K562 (cell line): ENCODE data around the gene CBX3. TPM values are rescaled to one million over a fixed set of nuclear protein-coding genes. Genes with fewer than 3 reads are reported as not detected.

Experiments used
- ATAC-seq: fragments of 200-7000 bp; cut with Tn5 transposase; 3 replicates; pipeline ENCODE4 v1.9.1; 2020; ENCODE audit warnings: moderate library complexity
- BruUV-seq: library from RNA; stranded (reverse); fragments of 400-500 nt; replicated peaks from 2 replicates; lab custom pipeline; 2021; lab: Mats Ljungman, UMichigan
- CTCF ChIA-PET: fragments of 300-600 bp; formaldehyde crosslinking; extraction: SDS; loops from one replicate; lab custom pipeline; 2021; ENCODE audit warnings: low intra/inter-chr PET ratio; lab: Yijun Ruan, JAX
- POLR2A ChIA-PET: fragments of 300-600, 350-650 bp; sonication (Branson Sonifier 250); formaldehyde crosslinking; extraction: SDS; loops from one replicate; lab custom pipeline; 2021; ENCODE audit warnings: antibody characterized with exemption, inconsistent platforms; lab: Yijun Ruan, JAX
- DNase-seq, 4 experiments: peaks; one replicate each; pipeline versions ENCODE4 v3.0.0 to v3.0.0-alpha.2; 2011 to 2018; ENCODE audit warnings: low spot score in 3 of 4, mixed read lengths in 3 of 4; ENCODE audit errors: extremely low read depth in 1 of 4
- FAIRE-seq: peaks from 2 replicates; lab custom pipeline; 2011; peaks lifted over from hg19 to GRCh38; lab: Jason Lieb, UNC
- H2AFZ ChIP-seq: 2 replicates; pipeline ENCODE4 v1.6.0; 2011; ENCODE audit warnings: low read depth, low read length, control low read depth, inconsistent platforms
- H3K27ac ChIP-seq: fragments of 200-600 bp; 3 replicates; pipeline ENCODE4 v1.8.0; 2011; ENCODE audit warnings: low read depth, mild to moderate bottlenecking, control low read depth, inconsistent platforms, low read length, moderate library complexity, mixed read lengths; ENCODE audit errors: extremely low read depth
- H3K27me3 ChIP-seq, 2 experiments: fragments of 300-600 bp in 1 of 2; 2 replicates in 1 of 2; 3 replicates in 1 of 2; pipeline versions ENCODE4 v1.6.0 to v1.8.0; 2011; ENCODE audit warnings: inconsistent platforms in 2 of 2, low read length in 2 of 2, mild to moderate bottlenecking in 1 of 2, mixed read lengths in 1 of 2, moderate library complexity in 1 of 2; ENCODE audit not compliant: control insufficient read depth in 2 of 2, insufficient read depth in 2 of 2
- H3K36me3 ChIP-seq: fragments of 300-600 bp; 3 replicates; pipeline ENCODE4 v1.8.0; 2011; ENCODE audit warnings: mild to moderate bottlenecking, low read length, inconsistent platforms; ENCODE audit not compliant: control insufficient read depth, insufficient read depth
- H3K4me1 ChIP-seq, 2 experiments: fragments of 200-600 bp in 1 of 2; replicated peaks in 1 of 2; 2 replicates in 1 of 2; 3 replicates in 1 of 2; pipeline versions ENCODE4 v1.5.1 to v1.8.0; 2011; ENCODE audit warnings: inconsistent platforms in 2 of 2, low read length in 2 of 2, mild to moderate bottlenecking in 1 of 2, mixed read lengths in 1 of 2, moderate library complexity in 1 of 2; ENCODE audit not compliant: control insufficient read depth in 2 of 2, insufficient read depth in 2 of 2
- H3K4me2 ChIP-seq: 2 replicates; pipeline ENCODE4 v1.6.1; 2011; ENCODE audit warnings: low read length, control low read depth, inconsistent platforms, mixed read lengths; ENCODE audit not compliant: insufficient read depth
- H3K4me3 ChIP-seq: fragments of 200-600 bp; sonication (generic), shearing (Covaris generic); 2 replicates; pipeline ENCODE4 v1.5.1; 2016; ENCODE audit warnings: control low read depth, inconsistent platforms
- H3K79me2 ChIP-seq: fragments of 200-600 bp; 3 replicates; pipeline ENCODE4 v1.8.0; 2011; ENCODE audit warnings: low read length, inconsistent platforms; ENCODE audit not compliant: control insufficient read depth, insufficient read depth
- H3K9ac ChIP-seq, 2 experiments: 2 replicates each; pipeline versions ENCODE4 v1.6.0 to v1.6.1; 2011; ENCODE audit warnings: low read depth in 2 of 2, low read length in 2 of 2, control low read depth in 1 of 2, inconsistent platforms in 1 of 2, mild to moderate bottlenecking in 1 of 2, mixed read lengths in 1 of 2; ENCODE audit not compliant: insufficient read depth in 1 of 2
- H3K9me1 ChIP-seq: one replicate; pipeline ENCODE4 v1.6.0; 2011; ENCODE audit warnings: inconsistent platforms, mild to moderate bottlenecking, low read length, moderate library complexity; ENCODE audit not compliant: control insufficient read depth, insufficient read depth
- H3K9me3 ChIP-seq: replicated peaks from 2 replicates; pipeline ENCODE4 v1.5.1; 2011; ENCODE audit warnings: low read depth, low read length, inconsistent platforms; ENCODE audit not compliant: control insufficient read depth, insufficient read depth
- H4K20me1 ChIP-seq: replicated peaks from 2 replicates; pipeline ENCODE4 v1.6.1; 2011; ENCODE audit warnings: low read length, inconsistent platforms, mixed read lengths; ENCODE audit not compliant: control insufficient read depth, insufficient read depth
- CAMTA2 ChIP-seq: fragments of 250-450 bp; sonication (Bioruptor Pico); conservative IDR thresholded peaks from 2 replicates; pipeline ENCODE4 v1.5.1; 2022
- CCNT2 ChIP-seq: IDR thresholded peaks from 2 replicates; pipeline ENCODE4 v1.6.1; 2011; ENCODE audit warnings: borderline replicate concordance, low read depth, mild to moderate bottlenecking, moderate library complexity, mixed read lengths, low read length; ENCODE audit not compliant: insufficient read length; ENCODE audit errors: extremely low read depth
- E2F4 ChIP-seq: sonication (generic); formaldehyde crosslinking; IDR thresholded peaks from 2 replicates; pipeline ENCODE4 v1.8.0; 2022; ENCODE audit warnings: mild to moderate bottlenecking, low read depth, missing genetic modification reagents
- ELF2 ChIP-seq: fragments of 250-450 bp; sonication (Bioruptor Pico); IDR thresholded peaks from 2 replicates; pipeline ENCODE4 v1.5.0; 2021; ENCODE audit warnings: mild to moderate bottlenecking
- HEY1 ChIP-seq: fragments of 250-450 bp; sonication (Bioruptor Pico); IDR thresholded peaks from 2 replicates; pipeline ENCODE4 v1.5.0; 2020; ENCODE audit warnings: mild to moderate bottlenecking, moderate library complexity, borderline replicate concordance
- MLX ChIP-seq, 2 experiments: fragments of 450-650 bp in 1 of 2; sonication (generic) in 1 of 2; formaldehyde crosslinking; conservative IDR thresholded peaks; 2 replicates each; pipeline versions ENCODE4 v1.4.0 to v1.8.1; 2020 to 2022; ENCODE audit warnings: mild to moderate bottlenecking in 1 of 2, missing genetic modification reagents in 1 of 2
- PHTF2 ChIP-seq: fragments of 250-450 bp; sonication (Bioruptor Pico); IDR thresholded peaks from 2 replicates; pipeline ENCODE4 v1.5.0; 2021; ENCODE audit warnings: mild to moderate bottlenecking
- POLR2A ChIP-seq: fragments of 450-650 bp; conservative IDR thresholded peaks from 2 replicates; pipeline ENCODE4 v1.6.1; 2016
- PYGO2 ChIP-seq: fragments of 450-650 bp; IDR thresholded peaks from 2 replicates; pipeline ENCODE4 v1.6.1; 2016; ENCODE audit warnings: mild to moderate bottlenecking, missing genetic modification characterization, moderate library complexity, missing compliant biosample characterization
- RAD21 ChIP-seq, 2 experiments: fragments of 250-450 bp in 1 of 2; fragments of 450-650 bp in 1 of 2; sonication (Bioruptor Pico) in 1 of 2; formaldehyde crosslinking in 1 of 2; IDR thresholded peaks in 1 of 2; conservative IDR thresholded peaks in 1 of 2; 2 replicates each; pipeline versions ENCODE4 v1.4.0 to v1.8.0; 2020 to 2022; ENCODE audit warnings: mild to moderate bottlenecking in 2 of 2, moderate library complexity in 1 of 2
- SIN3A ChIP-seq, 2 experiments: fragments of 150-350 bp in 1 of 2; IDR thresholded peaks; 2 replicates each; pipeline ENCODE4 v1.6.1; 2011 to 2016; ENCODE audit warnings: borderline replicate concordance in 2 of 2, low read depth in 2 of 2, low read length in 2 of 2, mild to moderate bottlenecking in 2 of 2, moderate library complexity in 2 of 2; ENCODE audit not compliant: control insufficient read depth in 1 of 2
- SP1 ChIP-seq: sonication (generic); formaldehyde crosslinking; IDR thresholded peaks from 2 replicates; pipeline ENCODE4 v1.8.1; 2022; ENCODE audit warnings: mild to moderate bottlenecking, missing genetic modification reagents
- STAT5A ChIP-seq: IDR thresholded peaks from 2 replicates; pipeline ENCODE4 v1.6.1; 2012; ENCODE audit warnings: low read length, inconsistent platforms, borderline replicate concordance
- TEAD1 ChIP-seq, 2 experiments: fragments of 450-650 bp in 1 of 2; sonication (generic) in 1 of 2; formaldehyde crosslinking; IDR thresholded peaks; 2 replicates each; pipeline versions ENCODE4 v1.4.0 to v1.8.0; 2020 to 2022; ENCODE audit warnings: mild to moderate bottlenecking in 2 of 2, missing genetic modification reagents in 1 of 2
- ZNF232 ChIP-seq: sonication (generic); formaldehyde crosslinking; IDR thresholded peaks from 2 replicates; pipeline ENCODE4 v1.8.0; 2022; ENCODE audit warnings: mild to moderate bottlenecking, missing genetic modification reagents
- ZNF717 ChIP-seq: fragments of 250-450 bp; sonication (Bioruptor Pico); IDR thresholded peaks from 2 replicates; pipeline ENCODE4 v1.5.0; 2021
- WGBS: fragments of 100-300 bp; shearing (Covaris generic); methylation state at CpG from one replicate; pipeline ENCODE4 v1.1.6; 2016; ENCODE audit warnings: low coverage, mixed read lengths; ENCODE audit not compliant: insufficient coverage; ENCODE audit errors: missing lambda C conversion rate; 5-methylcytosine and 5-hydroxymethylcytosine counted together
- in situ Hi-C: fragments of 300-500 bp; cut with MboI; formaldehyde crosslinking; loops from 4 replicates; pipeline ENCODE4 v1.15.0; 2018; ENCODE audit warnings: inconsistent platforms, mixed read lengths
- intact Hi-C: fragments of 100-400 bp; cut with micrococcal nuclease; formaldehyde crosslinking; loops from 2 replicates; pipeline ENCODE4 v1.14.2; 2022
- polyA plus RNA-seq, 8 experiments: library from polyadenylated mRNA; depleted of rRNA in 4 of 8; stranded (reverse) in 5 of 8; unstranded in 3 of 8; fragments of >200 nt; fragmentation: Nextera tagmentation in 2 of 8; fragmentation: Illumina TruSeq in 1 of 8; extraction: Ambion mirVana in 2 of 8; extraction: Trizol in 1 of 8; gene quantifications; 2 replicates each; pipeline versions ENCODE4 v1.2.1 to v1.2.3, GENCODE V29; 2011 to 2014; ENCODE audit warnings: inconsistent platforms in 1 of 8, missing spikeins in 1 of 8
- total RNA-seq, 7 experiments: library from RNA; depleted of rRNA in 6 of 7; stranded (reverse); fragments of >200 nt in 6 of 7; fragmentation: Illumina TruSeq in 2 of 7; extraction: Trizol in 2 of 7; gene quantifications; 2 replicates each; pipeline versions ENCODE4 v1.2.1 to v1.2.3, GENCODE V29; 2011 to 2021; ENCODE audit warnings: low replicate concordance in 1 of 7

The CBX3 gene
- total and polyA plus RNA-seq, 9 of the 15 experiments (the other 6 are each of a cell fraction or from before 2014, with no cell fraction given), result 198 to 413 (median 328) TPM

DNA sequence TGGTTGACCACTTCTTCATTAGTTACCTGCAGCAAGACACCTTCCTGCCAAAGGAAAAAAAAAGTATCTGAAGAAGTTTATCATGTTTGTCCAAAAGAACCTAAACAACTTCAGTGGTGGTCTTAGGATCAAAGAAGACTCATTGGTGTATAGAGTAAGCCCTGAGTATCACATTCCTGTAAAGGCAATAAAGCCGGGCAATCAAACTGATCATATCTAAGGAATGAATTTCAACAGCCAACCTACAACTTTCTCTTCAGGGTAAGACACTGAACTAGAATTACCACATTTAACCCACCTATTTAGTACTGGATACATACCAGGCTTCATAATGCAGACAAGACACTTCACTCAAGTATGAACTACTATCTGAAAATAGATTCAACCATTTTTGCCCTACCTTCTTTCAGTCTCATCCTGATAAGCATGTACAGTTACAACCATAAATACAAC lies 11.1 kb upstream of the CBX3 start:
- Histone ChIP-seq H3K4me3 (no peak overlapping the region), H3K27me3 (no peaks in the 10 kb centered on the region), H3K4me2 (no peak overlapping the region), H3K36me3 (peaks cover 81% of the 10 kb centered on the region), H3K9ac (no peak overlapping the region), H3K79me2 (peaks cover 44% of the 10 kb centered on the region), H4K20me1 (peaks cover 32% of the 10 kb centered on the region), H2AFZ (no peak overlapping the region), H3K27ac (peak overlapping the region; percentile 2; the same call in 1 of the 3 replicates), H3K4me1 (peaks cover 3 to 23% of the 10 kb centered on the region in 2 experiments; a peak in 3 of 5 replicates), H3K9me1 (no peaks in the 10 kb centered on the region), H3K9me3 (no peaks in the 10 kb centered on the region)
- ChIA-PET POLR2A (interaction anchor here (0.6 to 4.0 kb wide), 5 partner anchors 10 to 101 kb away, joined by 3 to 24 read pairs (median 8); partner anchors contain the start of genes CBX3 and HNRNPA2B1), CTCF (no interaction called here)
- BruUV-seq, result no TSS peak
- DNase-seq, result no peak
- 77% methylated on average over 1 of the region's 1 CpG for WGBS
- no peak for FAIRE-seq
- no peak for ATAC-seq
- in situ Hi-C loops (no loop called here), intact Hi-C loops (no loop called here)
- TF ChIP-seq E2F4 (CRISPR knock-in tag) (no peak), CCNT2 (no peak), PYGO2 (tag) (no peak), CAMTA2 (CRISPR knock-in tag) (0 out of 2 replicates have a peak, but pooled peaks have one; percentile 15), PHTF2 (CRISPR knock-in tag) (peak; percentile 43; the same call in 1 of the 2 replicates), STAT5A (peak; percentile 30; the same call in 1 of the 2 replicates), SP1 (CRISPR knock-in tag) (peak; percentile 48; the same call in 1 of the 2 replicates), ELF2 (CRISPR knock-in tag) (peak; percentile 39; the same call in 1 of the 2 replicates), MLX (CRISPR knock-in tag; conservative IDR thresholded peaks at IDR 0.05) (0 out of 4 replicates have a peak, but pooled peaks of 1 of the 2 experiments have one; percentile 6), SIN3A (IDR thresholded peaks at IDR 0.05; ENCODE audit: borderline replicate concordance in 2 of 2, control insufficient read depth in 1 of 2, low read depth in 2 of 2, low read length in 2 of 2) (peak in 1 of 2 experiments; percentile 50; a peak in 1 of 4 replicates), RAD21 (CRISPR knock-in tag; conservative IDR thresholded peaks at IDR 0.05 in 1 of 2, IDR thresholded peaks at IDR 0.05 in 1 of 2) (0 out of 4 replicates have a peak, but pooled peaks of 1 of the 2 experiments have one; percentile 4), TEAD1 (CRISPR knock-in tag; IDR thresholded peaks at IDR 0.05) (peak in 1 of 2 experiments; percentile 30; a peak in 1 of 4 replicates), ZNF232 (CRISPR knock-in tag) (no peak), HEY1 (CRISPR knock-in tag) (0 out of 2 replicates have a peak, but pooled peaks have one; percentile 25), POLR2A (peak; percentile 61), ZNF717 (CRISPR knock-in tag) (0 out of 2 replicates have a peak, but pooled peaks have one; percentile 40)
